ENCODE measurements around the gene DDHD1.

- TF ChIP-seq POLR2A (IDR thresholded peaks at IDR 0.05; ENCODE audit: low read depth, low read length): no peak
- TF ChIP-seq POLR2AphosphoS5 (IDR thresholded peaks at IDR 0.05; ENCODE audit: low read depth, low read length): no peak
- no peak for TF ChIP-seq PAX5 (IDR thresholded peaks at IDR 0.05; ENCODE audit: insufficient read depth, low read length, severe bottlenecking)
These were observed 112.1 kb downstream of the DDHD1 start for GRCh38 chr14:53041067-53041466.

All from GM12891 (cell line).